H1 (cell line): ENCODE measurements around the gene ST6GALNAC4. TPM values are rescaled to one million over a fixed set of nuclear protein-coding genes. Genes with fewer than 3 reads are reported as not detected.

Source experiments
- ASH2L ChIP-seq: fragments of 200-600, 300-600 bp; sonication (generic); IDR thresholded peaks from one replicate; pipeline ENCODE4 v1.7.1; 2017; ENCODE audit warnings: low read length
- JUND ChIP-seq: IDR thresholded peaks from 2 replicates; pipeline ENCODE4 v1.6.1; 2011; ENCODE audit warnings: mild to moderate bottlenecking, improper control_type of control experiment, low read length
- POLR2AphosphoS5 ChIP-seq: IDR thresholded peaks from 2 replicates; pipeline ENCODE4 v1.6.1; 2011; ENCODE audit warnings: low read depth, low read length
- SIN3A ChIP-seq, 2 experiments: IDR thresholded peaks in 1 of 2; conservative IDR thresholded peaks in 1 of 2; 2 replicates each; pipeline ENCODE4 v1.6.1; 2011 to 2012; ENCODE audit warnings: low read length in 2 of 2, improper control_type of control experiment in 1 of 2, low read depth in 1 of 2, mild to moderate bottlenecking in 1 of 2
- SRF ChIP-seq: IDR thresholded peaks from 2 replicates; pipeline ENCODE4 v1.6.1; 2011; ENCODE audit warnings: mild to moderate bottlenecking, low read depth, low read length, moderate library complexity
- polyA plus RNA-seq, 7 experiments: library from polyadenylated mRNA; depleted of rRNA in 3 of 7; stranded (reverse) in 5 of 7; unstranded in 2 of 7; fragments of >200 nt in 5 of 7; fragments of 200-250 nt in 2 of 7; gene quantifications; 1 replicate in 5 of 7; 2 replicates in 1 of 7; 4 replicates in 1 of 7; pipeline versions ENCODE4 v1.2.1 to v1.2.3, GENCODE V29; 2011 to 2013; ENCODE audit warnings: missing spikeins in 2 of 7, mixed read lengths in 2 of 7
- total RNA-seq: library from RNA; stranded (reverse); fragmentation: NEBNext Ultra II Directional; extraction: Animal tissue kit (Norgen Biotek cat#: 25700); gene quantifications from 2 replicates; pipeline ENCODE4 v1.2.1, GENCODE V29; 2021
- TF ChIP-seq, protein P1 (sequence below): fragments of 300-600 bp; sonication (generic); IDR thresholded peaks from 2 replicates; pipeline ENCODE4 v1.7.1; 2012; ENCODE audit warnings: low read length, moderate library complexity, mild to moderate bottlenecking, inconsistent platforms; ENCODE audit not compliant: insufficient replicate concordance
- TF ChIP-seq, protein P2 (sequence below), 3 experiments: IDR thresholded peaks; 1 replicate in 2 of 3; 2 replicates in 1 of 3; pipeline versions ENCODE4 v1.5.1 to v1.6.1; 2011; ENCODE audit warnings: low read length in 3 of 3, mild to moderate bottlenecking in 3 of 3, inconsistent platforms in 2 of 3, low read depth in 1 of 3, moderate library complexity in 1 of 3; ENCODE audit not compliant: insufficient read depth in 1 of 3; ENCODE audit errors: control extremely low read depth in 1 of 3

ST6GALNAC4 gene
- total and polyA plus RNA-seq, 2 of the 8 experiments (the other 6 are each of a cell fraction or from before 2014, with no cell fraction given): 21.8 to 34.1 TPM

DNA sequence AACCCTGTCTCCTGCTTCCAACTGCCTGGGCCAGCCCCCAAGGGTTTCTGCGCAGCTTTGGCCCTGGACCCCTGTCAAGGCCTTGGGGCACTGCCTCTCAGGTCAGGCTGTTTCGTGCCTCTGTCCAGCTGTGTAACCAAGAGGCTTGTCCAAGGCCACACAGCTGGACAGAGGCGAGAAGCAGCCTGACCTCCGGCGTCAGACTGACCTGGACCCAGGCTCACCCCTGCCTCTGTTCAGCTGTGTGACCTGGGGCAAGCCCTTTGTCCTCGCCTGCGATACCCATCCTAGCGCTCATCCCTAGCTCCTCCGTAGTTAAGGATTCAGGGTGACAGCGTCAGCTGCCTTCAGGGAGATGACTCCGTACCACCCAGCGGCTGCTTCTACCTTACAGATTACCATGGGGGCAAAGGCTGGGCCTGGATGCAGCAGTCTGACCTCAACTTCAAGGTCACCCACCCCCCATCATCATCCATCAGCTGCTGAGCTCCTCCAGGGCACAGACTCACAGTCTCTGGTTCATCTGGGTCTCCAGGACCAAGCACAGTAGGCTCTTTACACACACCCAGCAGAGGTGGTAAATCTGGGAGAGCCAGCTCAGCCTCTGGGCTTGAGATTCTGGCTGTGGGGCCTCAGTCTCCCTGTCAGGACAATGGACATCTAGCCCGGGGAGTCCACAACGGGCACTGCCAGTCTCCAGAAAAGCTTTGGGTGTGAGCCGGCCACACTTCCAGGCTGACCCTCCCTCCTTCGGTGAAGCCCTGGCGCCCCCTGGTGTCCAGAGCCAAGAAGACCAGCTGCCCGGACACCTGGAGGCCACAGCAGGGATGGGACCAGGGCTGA is 47.3 kb downstream of the ST6GALNAC4 start (continued):
- TF ChIP-seq, protein P1, sequence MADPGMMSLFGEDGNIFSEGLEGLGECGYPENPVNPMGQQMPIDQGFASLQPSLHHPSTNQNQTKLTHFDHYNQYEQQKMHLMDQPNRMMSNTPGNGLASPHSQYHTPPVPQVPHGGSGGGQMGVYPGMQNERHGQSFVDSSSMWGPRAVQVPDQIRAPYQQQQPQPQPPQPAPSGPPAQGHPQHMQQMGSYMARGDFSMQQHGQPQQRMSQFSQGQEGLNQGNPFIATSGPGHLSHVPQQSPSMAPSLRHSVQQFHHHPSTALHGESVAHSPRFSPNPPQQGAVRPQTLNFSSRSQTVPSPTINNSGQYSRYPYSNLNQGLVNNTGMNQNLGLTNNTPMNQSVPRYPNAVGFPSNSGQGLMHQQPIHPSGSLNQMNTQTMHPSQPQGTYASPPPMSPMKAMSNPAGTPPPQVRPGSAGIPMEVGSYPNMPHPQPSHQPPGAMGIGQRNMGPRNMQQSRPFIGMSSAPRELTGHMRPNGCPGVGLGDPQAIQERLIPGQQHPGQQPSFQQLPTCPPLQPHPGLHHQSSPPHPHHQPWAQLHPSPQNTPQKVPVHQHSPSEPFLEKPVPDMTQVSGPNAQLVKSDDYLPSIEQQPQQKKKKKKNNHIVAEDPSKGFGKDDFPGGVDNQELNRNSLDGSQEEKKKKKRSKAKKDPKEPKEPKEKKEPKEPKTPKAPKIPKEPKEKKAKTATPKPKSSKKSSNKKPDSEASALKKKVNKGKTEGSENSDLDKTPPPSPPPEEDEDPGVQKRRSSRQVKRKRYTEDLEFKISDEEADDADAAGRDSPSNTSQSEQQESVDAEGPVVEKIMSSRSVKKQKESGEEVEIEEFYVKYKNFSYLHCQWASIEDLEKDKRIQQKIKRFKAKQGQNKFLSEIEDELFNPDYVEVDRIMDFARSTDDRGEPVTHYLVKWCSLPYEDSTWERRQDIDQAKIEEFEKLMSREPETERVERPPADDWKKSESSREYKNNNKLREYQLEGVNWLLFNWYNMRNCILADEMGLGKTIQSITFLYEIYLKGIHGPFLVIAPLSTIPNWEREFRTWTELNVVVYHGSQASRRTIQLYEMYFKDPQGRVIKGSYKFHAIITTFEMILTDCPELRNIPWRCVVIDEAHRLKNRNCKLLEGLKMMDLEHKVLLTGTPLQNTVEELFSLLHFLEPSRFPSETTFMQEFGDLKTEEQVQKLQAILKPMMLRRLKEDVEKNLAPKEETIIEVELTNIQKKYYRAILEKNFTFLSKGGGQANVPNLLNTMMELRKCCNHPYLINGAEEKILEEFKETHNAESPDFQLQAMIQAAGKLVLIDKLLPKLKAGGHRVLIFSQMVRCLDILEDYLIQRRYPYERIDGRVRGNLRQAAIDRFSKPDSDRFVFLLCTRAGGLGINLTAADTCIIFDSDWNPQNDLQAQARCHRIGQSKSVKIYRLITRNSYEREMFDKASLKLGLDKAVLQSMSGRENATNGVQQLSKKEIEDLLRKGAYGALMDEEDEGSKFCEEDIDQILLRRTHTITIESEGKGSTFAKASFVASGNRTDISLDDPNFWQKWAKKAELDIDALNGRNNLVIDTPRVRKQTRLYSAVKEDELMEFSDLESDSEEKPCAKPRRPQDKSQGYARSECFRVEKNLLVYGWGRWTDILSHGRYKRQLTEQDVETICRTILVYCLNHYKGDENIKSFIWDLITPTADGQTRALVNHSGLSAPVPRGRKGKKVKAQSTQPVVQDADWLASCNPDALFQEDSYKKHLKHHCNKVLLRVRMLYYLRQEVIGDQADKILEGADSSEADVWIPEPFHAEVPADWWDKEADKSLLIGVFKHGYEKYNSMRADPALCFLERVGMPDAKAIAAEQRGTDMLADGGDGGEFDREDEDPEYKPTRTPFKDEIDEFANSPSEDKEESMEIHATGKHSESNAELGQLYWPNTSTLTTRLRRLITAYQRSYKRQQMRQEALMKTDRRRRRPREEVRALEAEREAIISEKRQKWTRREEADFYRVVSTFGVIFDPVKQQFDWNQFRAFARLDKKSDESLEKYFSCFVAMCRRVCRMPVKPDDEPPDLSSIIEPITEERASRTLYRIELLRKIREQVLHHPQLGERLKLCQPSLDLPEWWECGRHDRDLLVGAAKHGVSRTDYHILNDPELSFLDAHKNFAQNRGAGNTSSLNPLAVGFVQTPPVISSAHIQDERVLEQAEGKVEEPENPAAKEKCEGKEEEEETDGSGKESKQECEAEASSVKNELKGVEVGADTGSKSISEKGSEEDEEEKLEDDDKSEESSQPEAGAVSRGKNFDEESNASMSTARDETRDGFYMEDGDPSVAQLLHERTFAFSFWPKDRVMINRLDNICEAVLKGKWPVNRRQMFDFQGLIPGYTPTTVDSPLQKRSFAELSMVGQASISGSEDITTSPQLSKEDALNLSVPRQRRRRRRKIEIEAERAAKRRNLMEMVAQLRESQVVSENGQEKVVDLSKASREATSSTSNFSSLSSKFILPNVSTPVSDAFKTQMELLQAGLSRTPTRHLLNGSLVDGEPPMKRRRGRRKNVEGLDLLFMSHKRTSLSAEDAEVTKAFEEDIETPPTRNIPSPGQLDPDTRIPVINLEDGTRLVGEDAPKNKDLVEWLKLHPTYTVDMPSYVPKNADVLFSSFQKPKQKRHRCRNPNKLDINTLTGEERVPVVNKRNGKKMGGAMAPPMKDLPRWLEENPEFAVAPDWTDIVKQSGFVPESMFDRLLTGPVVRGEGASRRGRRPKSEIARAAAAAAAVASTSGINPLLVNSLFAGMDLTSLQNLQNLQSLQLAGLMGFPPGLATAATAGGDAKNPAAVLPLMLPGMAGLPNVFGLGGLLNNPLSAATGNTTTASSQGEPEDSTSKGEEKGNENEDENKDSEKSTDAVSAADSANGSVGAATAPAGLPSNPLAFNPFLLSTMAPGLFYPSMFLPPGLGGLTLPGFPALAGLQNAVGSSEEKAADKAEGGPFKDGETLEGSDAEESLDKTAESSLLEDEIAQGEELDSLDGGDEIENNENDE: no peak
- TF ChIP-seq ASH2L (no peak), SIN3A (conservative IDR thresholded peaks at IDR 0.05 in 1 of 2, IDR thresholded peaks at IDR 0.05 in 1 of 2; ENCODE audit: low read depth in 1 of 2, low read length in 2 of 2) (0 out of 4 replicates have a peak, but pooled peaks of 1 of the 2 experiments have one; percentile 32), SRF (0 out of 2 replicates have a peak, but pooled peaks have one; percentile 15), POLR2AphosphoS5 (no peak), JUND (no peak)
- TF ChIP-seq, protein P2, sequence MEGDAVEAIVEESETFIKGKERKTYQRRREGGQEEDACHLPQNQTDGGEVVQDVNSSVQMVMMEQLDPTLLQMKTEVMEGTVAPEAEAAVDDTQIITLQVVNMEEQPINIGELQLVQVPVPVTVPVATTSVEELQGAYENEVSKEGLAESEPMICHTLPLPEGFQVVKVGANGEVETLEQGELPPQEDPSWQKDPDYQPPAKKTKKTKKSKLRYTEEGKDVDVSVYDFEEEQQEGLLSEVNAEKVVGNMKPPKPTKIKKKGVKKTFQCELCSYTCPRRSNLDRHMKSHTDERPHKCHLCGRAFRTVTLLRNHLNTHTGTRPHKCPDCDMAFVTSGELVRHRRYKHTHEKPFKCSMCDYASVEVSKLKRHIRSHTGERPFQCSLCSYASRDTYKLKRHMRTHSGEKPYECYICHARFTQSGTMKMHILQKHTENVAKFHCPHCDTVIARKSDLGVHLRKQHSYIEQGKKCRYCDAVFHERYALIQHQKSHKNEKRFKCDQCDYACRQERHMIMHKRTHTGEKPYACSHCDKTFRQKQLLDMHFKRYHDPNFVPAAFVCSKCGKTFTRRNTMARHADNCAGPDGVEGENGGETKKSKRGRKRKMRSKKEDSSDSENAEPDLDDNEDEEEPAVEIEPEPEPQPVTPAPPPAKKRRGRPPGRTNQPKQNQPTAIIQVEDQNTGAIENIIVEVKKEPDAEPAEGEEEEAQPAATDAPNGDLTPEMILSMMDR (IDR thresholded peaks at IDR 0.05; ENCODE audit: control extremely low read depth in 1 of 3, insufficient read depth in 1 of 3, low read depth in 1 of 3, low read length in 3 of 3): peak in 2 of 3 experiments; percentile 94 to 99; a peak in 3 of 4 replicates
